Mesenchymal stem cell (in vitro differentiated cells and primary cell): Measurements from ENCODE around the gene RMC1.

Source experiments
- DNase-seq: peaks from one replicate; pipeline ENCODE4 v3.0.0-alpha.2; 2013
- H2AFZ ChIP-seq: one replicate; pipeline ENCODE4 v1.6.1; 2013; ENCODE audit warnings: low read depth, mild to moderate bottlenecking, control low read depth, inconsistent platforms, low read length, moderate library complexity
- H2AK5ac ChIP-seq: 2 replicates; pipeline ENCODE4 v1.6.1; 2013; ENCODE audit warnings: low read length, moderate library complexity, mild to moderate bottlenecking, inconsistent platforms; ENCODE audit not compliant: severe bottlenecking
- H2BK120ac ChIP-seq: one replicate; pipeline ENCODE4 v1.6.1; 2013; ENCODE audit warnings: low read depth, mild to moderate bottlenecking, inconsistent platforms, low read length, moderate library complexity
- H2BK12ac ChIP-seq, 2 experiments: one replicate each; pipeline ENCODE4 v1.6.1; 2013; ENCODE audit warnings: inconsistent platforms in 2 of 2, low read length in 2 of 2, mild to moderate bottlenecking in 2 of 2, moderate library complexity in 2 of 2, control low read depth in 1 of 2
- H2BK15ac ChIP-seq: one replicate; pipeline ENCODE4 v1.6.1; 2013; ENCODE audit warnings: mild to moderate bottlenecking, low read depth, inconsistent platforms; ENCODE audit not compliant: poor library complexity, severe bottlenecking
- H2BK5ac ChIP-seq: 2 replicates; pipeline ENCODE4 v1.6.1; 2013; ENCODE audit warnings: low read depth, mild to moderate bottlenecking, low read length, control low read depth, inconsistent platforms; ENCODE audit not compliant: poor library complexity, severe bottlenecking
- H3K14ac ChIP-seq, 2 experiments: one replicate each; pipeline ENCODE4 v1.6.1; 2013; ENCODE audit warnings: inconsistent platforms in 2 of 2, low read length in 2 of 2, control low read depth in 1 of 2, mild to moderate bottlenecking in 1 of 2, moderate library complexity in 1 of 2
- H3K18ac ChIP-seq, 2 experiments: one replicate each; pipeline ENCODE4 v1.6.1; 2013; ENCODE audit warnings: inconsistent platforms in 2 of 2, low read length in 2 of 2, control low read depth in 1 of 2, low read depth in 1 of 2, mild to moderate bottlenecking in 1 of 2
- H3K23ac ChIP-seq, 2 experiments: one replicate each; pipeline ENCODE4 v1.6.1; 2013; ENCODE audit warnings: inconsistent platforms in 2 of 2, low read length in 2 of 2, mild to moderate bottlenecking in 2 of 2, moderate library complexity in 2 of 2, control low read depth in 1 of 2
- H3K27ac ChIP-seq: 2 replicates; pipeline ENCODE4 v1.5.1; 2013; ENCODE audit warnings: mild to moderate bottlenecking, moderate library complexity, low read length, control low read depth, inconsistent platforms; ENCODE audit not compliant: poor library complexity, severe bottlenecking
- H3K27me3 ChIP-seq, 2 experiments: 2 replicates each; pipeline versions ENCODE4 v1.6.1 to v1.7.0; 2013; ENCODE audit warnings: low read length in 2 of 2, mild to moderate bottlenecking in 2 of 2, moderate library complexity in 2 of 2, control low read depth in 1 of 2, inconsistent platforms in 1 of 2; ENCODE audit not compliant: control insufficient read depth in 1 of 2, insufficient read depth in 1 of 2
- H3K36me3 ChIP-seq, 2 experiments: 2 replicates each; pipeline versions ENCODE4 v1.6.1 to v1.7.0; 2013; ENCODE audit warnings: low read length in 2 of 2, control low read depth in 1 of 2, inconsistent platforms in 1 of 2, low read depth in 1 of 2, mild to moderate bottlenecking in 1 of 2; ENCODE audit not compliant: insufficient read depth in 2 of 2, control insufficient read depth in 1 of 2
- H3K4ac ChIP-seq, 2 experiments: one replicate each; pipeline ENCODE4 v1.6.1; 2013; ENCODE audit warnings: inconsistent platforms in 2 of 2, low read length in 2 of 2, mild to moderate bottlenecking in 2 of 2, moderate library complexity in 2 of 2, control low read depth in 1 of 2, low read depth in 1 of 2
- H3K4me1 ChIP-seq: 2 replicates; pipeline ENCODE4 v1.6.1; 2013; ENCODE audit warnings: low read depth, low read length, control low read depth; ENCODE audit not compliant: control insufficient read depth, insufficient read depth
- H3K4me2 ChIP-seq: 2 replicates; pipeline ENCODE4 v1.6.1; 2013; ENCODE audit warnings: low read length, mild to moderate bottlenecking, inconsistent platforms; ENCODE audit not compliant: poor library complexity, severe bottlenecking
- H3K4me3 ChIP-seq, 2 experiments: 2 replicates each; pipeline versions ENCODE4 v1.5.1 to v1.7.0; 2013; ENCODE audit warnings: low read length in 2 of 2, mild to moderate bottlenecking in 2 of 2, control low read depth in 1 of 2, low read depth in 1 of 2; ENCODE audit not compliant: insufficient read depth in 1 of 2
- H3K79me1 ChIP-seq: replicated peaks from 2 replicates; pipeline ENCODE4 v1.6.1; 2013; ENCODE audit warnings: mild to moderate bottlenecking, control low read depth, low read length, inconsistent platforms; ENCODE audit not compliant: poor library complexity, severe bottlenecking
- H3K9ac ChIP-seq: 2 replicates; pipeline ENCODE4 v1.7.0; 2013; ENCODE audit warnings: mild to moderate bottlenecking, low read length, moderate library complexity
- H3K9me3 ChIP-seq: 2 replicates; pipeline ENCODE4 v1.7.0; 2013; ENCODE audit warnings: mild to moderate bottlenecking, low read length; ENCODE audit not compliant: control insufficient read depth
- H4K8ac ChIP-seq: one replicate; pipeline ENCODE4 v1.6.1; 2013; ENCODE audit warnings: inconsistent platforms, mild to moderate bottlenecking, low read length, moderate library complexity
- H4K91ac ChIP-seq: one replicate; pipeline ENCODE4 v1.6.1; 2013; ENCODE audit warnings: mild to moderate bottlenecking, low read length, inconsistent platforms
- WGBS: methylation state at CpG from one replicate; pipeline ENCODE4 v1.1.7; 2013; ENCODE audit warnings: mixed read lengths; 5-methylcytosine and 5-hydroxymethylcytosine counted together

RMC1 gene

GRCh38 chr18:23470620-23471387 lies 32.5 kb upstream of the RMC1 start:
- no peak overlapping the region for H2BK5ac ChIP-seq
- no peak overlapping the region for H3K23ac ChIP-seq
- H3K36me3 ChIP-seq = peaks cover 39 to 94% of the 10 kb centered on the region in 2 experiments
- no peak overlapping the region for H3K18ac ChIP-seq
- no peak overlapping the region for H2BK12ac ChIP-seq
- H3K4me1 ChIP-seq = no peaks in the 10 kb centered on the region
- WGBS = 95% methylated on average over 2 of the region's 2 CpGs
- H2AFZ ChIP-seq = no peak overlapping the region
- H3K9ac ChIP-seq = no peak overlapping the region
- no peak overlapping the region for H4K8ac ChIP-seq
- H2AK5ac ChIP-seq = no peak overlapping the region
- H2BK15ac ChIP-seq = no peak overlapping the region
- no peaks in the 10 kb centered on the region for H3K9me3 ChIP-seq
- H4K91ac ChIP-seq = no peak overlapping the region
- no peak overlapping the region for H3K4ac ChIP-seq
- no peak overlapping the region for H3K27ac ChIP-seq
- H3K27me3 ChIP-seq = no peaks in the 10 kb centered on the region
- H3K14ac ChIP-seq = no peak overlapping the region
- no peak overlapping the region for H3K4me2 ChIP-seq
- H2BK120ac ChIP-seq = no peak overlapping the region
- peaks cover 27% of the 10 kb centered on the region for H3K79me1 ChIP-seq
- DNase-seq = no peak
- no peak overlapping the region for H3K4me3 ChIP-seq

- no peak for DNase-seq
- Histone ChIP-seq H2BK12ac (no peak overlapping the region), H3K9me3 (no peaks in the 10 kb centered on the region), H2BK5ac (no peak overlapping the region), H3K14ac (no peak overlapping the region), H3K36me3 (peaks cover 38 to 94% of the 10 kb centered on the region in 2 experiments), H3K18ac (no peak overlapping the region), H2AK5ac (no peak overlapping the region), H3K27ac (no peak overlapping the region), H3K4me3 (no peak overlapping the region), H3K4me1 (no peaks in the 10 kb centered on the region), H4K91ac (no peak overlapping the region), H3K4me2 (no peak overlapping the region), H3K79me1 (peaks cover 25% of the 10 kb centered on the region), H3K4ac (no peak overlapping the region), H2AFZ (no peak overlapping the region), H3K23ac (no peak overlapping the region), H3K9ac (no peak overlapping the region), H4K8ac (peak overlapping the region; percentile 23), H2BK120ac (no peak overlapping the region), H2BK15ac (no peak overlapping the region), H3K27me3 (no peaks in the 10 kb centered on the region)
- 96% methylated on average over 6 of the region's 6 CpGs for WGBS
These were observed 31.8 kb upstream of the RMC1 start for GRCh38 chr18:23471486-23471885.

GRCh38 chr18:23479829-23480505 lies 23.3 kb upstream of the RMC1 start:
- H3K23ac ChIP-seq = no peak overlapping the region
- DNase-seq = no peak

GRCh38 chr18:23484561-23485182 lies 18.6 kb upstream of the RMC1 start:
- WGBS = 84% methylated on average over 7 of the region's 8 CpGs

More at GRCh38 chr18:23479829-23480505, 23.3 kb upstream of the RMC1 start:
- 100% methylated on average over 1 of the region's 3 CpGs for WGBS
- Histone ChIP-seq H3K14ac (no peak overlapping the region), H4K8ac (no peak overlapping the region), H3K9ac (no peak overlapping the region), H2BK12ac (no peak overlapping the region), H2BK15ac (no peak overlapping the region), H3K4me1 (no peaks in the 10 kb centered on the region), H4K91ac (no peak overlapping the region), H2BK5ac (no peak overlapping the region), H3K4ac (no peak overlapping the region), H3K18ac (no peak overlapping the region), H3K36me3 (peaks cover 30 to 83% of the 10 kb centered on the region in 2 experiments), H3K27me3 (no peaks in the 10 kb centered on the region), H2BK120ac (no peak overlapping the region), H2AK5ac (no peak overlapping the region), H3K4me2 (no peak overlapping the region), H3K9me3 (no peaks in the 10 kb centered on the region), H3K27ac (no peak overlapping the region), H3K79me1 (peaks cover 4% of the 10 kb centered on the region), H3K4me3 (no peak overlapping the region), H2AFZ (no peak overlapping the region)

More at GRCh38 chr18:23484561-23485182, 18.6 kb upstream of the RMC1 start:
- no peak overlapping the region for H3K4ac ChIP-seq
- H3K4me1 ChIP-seq = peaks cover 2% of the 10 kb centered on the region
- H3K4me2 ChIP-seq = no peak overlapping the region
- no peak overlapping the region for H4K91ac ChIP-seq
- no peak overlapping the region for H3K23ac ChIP-seq
- peaks cover 13 to 39% of the 10 kb centered on the region in 2 experiments for H3K36me3 ChIP-seq
- no peak overlapping the region for H2BK15ac ChIP-seq
- no peak overlapping the region for H2BK5ac ChIP-seq
- no peak overlapping the region for H2AFZ ChIP-seq
- no peak overlapping the region for H3K18ac ChIP-seq
- no peaks in the 10 kb centered on the region for H3K79me1 ChIP-seq
- no peaks in the 10 kb centered on the region for H3K27me3 ChIP-seq
- H3K4me3 ChIP-seq = no peak overlapping the region
- no peak overlapping the region for H2AK5ac ChIP-seq
- no peak overlapping the region for H3K14ac ChIP-seq
- no peak overlapping the region for H3K27ac ChIP-seq
- no peak overlapping the region for H2BK120ac ChIP-seq
- DNase-seq = no peak
- no peak overlapping the region for H4K8ac ChIP-seq
- no peaks in the 10 kb centered on the region for H3K9me3 ChIP-seq
- no peak overlapping the region for H3K9ac ChIP-seq
- H2BK12ac ChIP-seq = no peak overlapping the region
